ENCODE measurements around the gene DMRTB1. TPM values are rescaled to one million over a fixed set of nuclear protein-coding genes. Genes with fewer than 3 reads are reported as not detected.

DMRTB1 gene
- total and polyA plus RNA-seq, 4 donors = not detected

- Histone ChIP-seq H3K27ac (ENCODE audit: low read depth in 1 of 2, low read length in 1 of 2) (no peak overlapping the region), H3K4me3 (no peak overlapping the region), H3K27me3 (ENCODE audit: control insufficient read depth in 3 of 3, insufficient read depth in 3 of 3, low read length in 2 of 3) (peaks cover 0 to 13% (median 3%) of the 10 kb centered on the region in 3 donors), H3K36me3 (ENCODE audit: control insufficient read depth in 4 of 4, insufficient read depth in 4 of 4, low read length in 4 of 4) (no peaks in the 10 kb centered on the region), H3K9ac (ENCODE audit: insufficient read depth in 1 of 2, low read length in 2 of 2) (no peak overlapping the region), H3K9me3 (ENCODE audit: control insufficient read depth in 4 of 4, insufficient read depth in 3 of 4, low read length in 3 of 4) (no peaks in the 10 kb centered on the region), H3K4me1 (ENCODE audit: control insufficient read depth in 5 of 5, insufficient read depth in 5 of 5, low read length in 5 of 5) (no peaks in the 10 kb centered on the region)
- DNase-seq (no peak), ATAC-seq (ENCODE audit: insufficient read depth, low FRiP score) (no peak)
- no peak for TF ChIP-seq CTCF (IDR thresholded peaks at IDR 0.05; ENCODE audit: control extremely low read depth, extremely low read depth)
- 35 to 64% methylated on average over 3 of the region's 3 CpGs for WGBS, 2 donors
These were observed 5.2 kb upstream of the DMRTB1 start for GRCh38 chr1:53454019-53454418.

DNA sequence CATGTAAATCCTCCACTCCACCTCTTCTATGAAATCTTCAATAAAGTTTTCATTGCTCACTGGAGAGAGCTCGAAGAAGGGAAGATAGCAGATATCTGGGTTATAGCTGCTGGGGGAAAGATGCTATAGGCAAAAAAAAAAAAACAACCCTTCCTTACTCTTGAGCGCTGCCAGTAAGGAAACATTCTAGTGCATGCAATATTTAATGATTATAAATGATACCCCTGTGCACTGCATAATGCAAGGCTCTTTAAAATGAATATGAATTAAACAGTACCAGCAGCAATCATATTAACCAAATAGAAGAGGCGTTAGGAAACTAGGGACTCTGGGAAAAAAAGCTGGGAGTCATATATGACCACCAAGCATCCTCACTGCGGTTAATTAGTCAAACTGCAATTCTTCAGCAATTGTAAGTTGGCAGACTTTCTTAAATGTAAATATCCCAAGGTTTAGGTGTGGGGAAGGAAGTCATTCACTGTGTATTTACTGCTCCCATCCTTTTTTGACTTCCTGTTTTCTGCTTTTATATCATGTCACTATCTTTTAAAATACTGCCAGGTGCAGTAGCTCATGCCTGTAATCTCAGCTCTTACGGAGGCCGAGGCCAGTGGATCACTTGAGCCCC, 3.7 kb upstream of the DMRTB1 start:
- no peak for ATAC-seq (ENCODE audit: insufficient read depth, low FRiP score)
- no peak overlapping the region for H3K9ac ChIP-seq (ENCODE audit: insufficient read depth in 1 of 2, low read length in 2 of 2)
- no peak overlapping the region for H3K27ac ChIP-seq (ENCODE audit: low read depth in 1 of 2, low read length in 1 of 2)
- H3K36me3 ChIP-seq (ENCODE audit: control insufficient read depth in 4 of 4, insufficient read depth in 4 of 4, low read length in 4 of 4) = no peaks in the 10 kb centered on the region
- H3K4me3 ChIP-seq = no peak overlapping the region
- no peak for TF ChIP-seq CTCF (IDR thresholded peaks at IDR 0.05; ENCODE audit: control extremely low read depth, extremely low read depth)
- peaks cover 0 to 10% (median 2%) of the 10 kb centered on the region in 3 donors for H3K27me3 ChIP-seq (ENCODE audit: control insufficient read depth in 3 of 3, insufficient read depth in 3 of 3, low read length in 2 of 3)
- no peaks in the 10 kb centered on the region for H3K4me1 ChIP-seq (ENCODE audit: control insufficient read depth in 5 of 5, insufficient read depth in 5 of 5, low read length in 5 of 5)
- no peak for DNase-seq
- no peaks in the 10 kb centered on the region for H3K9me3 ChIP-seq (ENCODE audit: control insufficient read depth in 4 of 4, insufficient read depth in 3 of 4, low read length in 3 of 4)
- 73 to 82% methylated on average over 6 of the region's 6 CpGs for WGBS, 2 donors

DNA sequence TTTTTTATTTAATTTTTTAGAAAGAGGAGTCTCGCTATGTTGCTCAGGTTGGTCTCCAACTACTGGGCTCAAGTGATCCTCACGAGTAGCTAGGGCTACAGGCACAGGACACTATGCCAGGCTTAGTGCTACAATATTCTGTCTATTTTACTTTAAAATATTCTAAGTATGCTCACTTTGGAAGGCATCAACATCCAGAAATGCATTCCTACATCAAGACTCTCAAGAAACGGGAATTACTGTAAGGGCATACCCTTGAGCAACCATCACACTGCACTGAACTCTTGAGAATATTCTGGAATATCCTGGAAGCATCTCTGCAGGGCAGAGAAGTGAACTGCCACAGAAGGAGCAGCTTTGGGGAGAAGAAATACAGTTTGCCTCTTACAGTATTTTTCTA, 565 bp upstream of the DMRTB1 start:
- peaks cover 0 to 2% (median 0%) of the 10 kb centered on the region in 3 donors for H3K27me3 ChIP-seq (ENCODE audit: control insufficient read depth in 3 of 3, insufficient read depth in 3 of 3, low read length in 2 of 3)
- no peak for ATAC-seq (ENCODE audit: insufficient read depth, low FRiP score)
- no peaks in the 10 kb centered on the region for H3K9me3 ChIP-seq (ENCODE audit: control insufficient read depth in 4 of 4, insufficient read depth in 3 of 4, low read length in 3 of 4)
- TF ChIP-seq CTCF (IDR thresholded peaks at IDR 0.05; ENCODE audit: control extremely low read depth, extremely low read depth) = no peak
- no peaks in the 10 kb centered on the region for H3K4me1 ChIP-seq (ENCODE audit: control insufficient read depth in 5 of 5, insufficient read depth in 5 of 5, low read length in 5 of 5)
- H3K4me3 ChIP-seq = no peak overlapping the region
- DNase-seq = no peak
- H3K27ac ChIP-seq (ENCODE audit: low read depth in 1 of 2, low read length in 1 of 2) = no peak overlapping the region
- no peak overlapping the region for H3K9ac ChIP-seq (ENCODE audit: insufficient read depth in 1 of 2, low read length in 2 of 2)
- H3K36me3 ChIP-seq (ENCODE audit: control insufficient read depth in 4 of 4, insufficient read depth in 4 of 4, low read length in 4 of 4) = no peaks in the 10 kb centered on the region
- WGBS, 2 donors = 64 to 84% methylated on average over 3 of the region's 3 CpGs

DNA sequence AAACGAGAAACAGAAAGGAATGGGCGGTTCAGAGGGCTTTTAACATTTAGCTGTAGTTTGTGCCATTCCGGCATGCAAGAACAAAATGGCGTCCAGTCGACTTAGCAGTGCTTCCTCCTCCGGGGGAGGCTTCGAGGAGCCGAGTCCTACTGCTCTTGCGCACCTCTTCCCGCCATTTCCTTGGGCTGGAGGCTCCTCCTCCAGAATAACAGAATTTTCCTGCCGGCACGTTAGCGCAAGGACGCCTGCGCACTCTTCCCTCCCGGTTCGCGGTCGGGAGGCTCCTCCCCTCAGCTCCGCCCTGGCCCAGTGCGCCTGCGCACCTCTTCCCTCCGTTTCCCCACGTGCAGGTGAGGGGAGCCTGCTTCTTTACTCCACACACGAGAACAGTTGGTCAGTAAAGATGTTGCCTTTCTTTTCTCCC, 1.0 kb downstream of the DMRTB1 start:
- ATAC-seq (ENCODE audit: insufficient read depth, low FRiP score) (no peak), DNase-seq (no peak)
- 94% methylated on average over 25 of the region's 25 CpGs for WGBS, 2 donors
- no peak overlapping the region for H3K4me3 ChIP-seq
- H3K36me3 ChIP-seq (ENCODE audit: control insufficient read depth in 4 of 4, insufficient read depth in 4 of 4, low read length in 4 of 4) = no peaks in the 10 kb centered on the region
- no peak overlapping the region for H3K9ac ChIP-seq (ENCODE audit: insufficient read depth in 1 of 2, low read length in 2 of 2)
- peaks cover 0 to 2% (median 0%) of the 10 kb centered on the region in 3 donors for H3K27me3 ChIP-seq (ENCODE audit: control insufficient read depth in 3 of 3, insufficient read depth in 3 of 3, low read length in 2 of 3)
- no peaks in the 10 kb centered on the region for H3K9me3 ChIP-seq (ENCODE audit: control insufficient read depth in 4 of 4, insufficient read depth in 3 of 4, low read length in 3 of 4)
- H3K4me1 ChIP-seq (ENCODE audit: control insufficient read depth in 5 of 5, insufficient read depth in 5 of 5, low read length in 5 of 5) = peaks cover 0 to 4% (median 0%) of the 10 kb centered on the region in 5 donors
- TF ChIP-seq CTCF (IDR thresholded peaks at IDR 0.05; ENCODE audit: control extremely low read depth, extremely low read depth) = no peak
- no peak overlapping the region for H3K27ac ChIP-seq (ENCODE audit: low read depth in 1 of 2, low read length in 1 of 2)
